ENCODE measurements around the gene CPSF2.

The CPSF2 gene

DNA sequence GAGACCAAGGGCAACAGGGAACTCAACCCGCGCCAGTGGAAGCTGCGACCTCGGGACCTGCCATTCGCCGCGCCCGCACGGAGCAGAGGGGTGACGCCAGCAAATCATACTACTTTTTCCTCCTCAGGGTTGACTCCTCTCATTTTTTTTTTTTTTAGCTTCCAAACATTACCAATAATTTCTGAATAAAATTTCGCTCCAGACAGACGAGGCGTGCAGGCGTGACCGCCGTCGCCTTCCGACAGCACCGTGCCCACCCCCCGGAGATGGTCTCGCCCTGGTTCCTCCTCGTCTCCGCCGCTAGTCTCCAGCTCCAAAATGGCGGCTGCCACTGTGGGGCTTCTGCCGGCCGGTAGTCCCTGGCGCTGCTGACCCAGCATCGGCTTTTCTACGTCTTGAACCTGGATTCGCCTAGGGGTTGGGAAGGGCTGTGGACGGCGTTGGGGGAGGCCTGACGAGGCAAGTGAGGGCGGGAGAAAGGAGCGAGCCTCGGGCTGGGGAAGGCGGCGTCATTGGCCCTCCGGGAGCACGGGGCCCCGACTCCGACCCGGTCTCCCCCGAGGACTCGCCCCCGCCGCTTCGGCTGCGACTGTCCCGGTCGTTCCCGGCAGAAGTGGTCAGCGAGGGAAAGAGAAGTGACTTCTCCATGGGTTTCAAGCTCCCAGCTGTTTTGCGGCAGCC lies at the start of gene CPSF2, which contains the start of gene NDUFB1:
Gene CPSF2 (plus strand): TSS at position 300 of the 681 bp plus-strand sequence. CDS start 9,016 bp downstream, outside the sequence.
Gene NDUFB1 (minus strand): TSS at position 37 of the 681 bp plus-strand sequence. CDS start 4,069 bp downstream, outside the sequence.
- DNase-seq (ENCODE audit: low read depth), result peak; percentile 37

DNA sequence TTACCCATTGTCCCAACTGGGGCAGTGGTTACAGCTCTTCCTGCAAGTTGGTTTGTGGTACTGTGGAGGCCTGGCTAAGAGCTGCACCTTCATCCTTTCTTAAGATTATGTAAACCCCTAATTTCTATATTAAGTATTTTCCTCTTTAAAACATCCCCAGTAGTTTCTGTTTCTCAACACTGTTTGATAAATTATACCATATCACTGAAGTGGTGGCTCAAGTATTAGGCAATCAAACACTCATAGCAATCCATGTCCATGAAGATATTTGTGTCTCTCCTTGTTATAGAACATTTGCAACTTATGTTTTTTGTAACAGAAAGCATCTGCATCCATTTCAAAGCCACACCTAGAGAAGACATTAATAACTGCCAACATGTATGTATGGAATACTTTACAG lies 47.2 kb upstream of the CPSF2 start:
- DNase-seq (ENCODE audit: low read depth), result no peak

GRCh38 chr14:92088494-92088893 lies 33.3 kb upstream of the CPSF2 start:
- no peak for DNase-seq (ENCODE audit: low read depth)

DNA sequence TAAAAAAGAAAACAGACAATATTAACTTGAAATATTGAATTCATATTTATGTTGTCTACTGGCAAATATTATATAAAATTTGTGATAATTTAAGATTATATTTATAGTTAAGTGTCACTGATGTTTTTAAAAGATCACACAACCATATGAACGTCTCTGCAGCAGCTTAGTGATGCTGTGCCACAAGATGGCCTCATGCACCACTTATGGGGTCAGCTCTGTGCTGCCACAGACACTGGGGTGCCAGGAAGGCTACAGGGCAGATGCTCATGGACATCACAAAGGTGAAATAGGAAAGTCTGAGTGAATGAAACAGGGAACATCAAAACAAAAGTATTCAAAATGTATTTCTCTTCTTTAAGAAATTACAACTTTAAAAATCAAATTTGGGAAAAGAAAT lies 28.4 kb upstream of the CPSF2 start:
- DNase-seq (ENCODE audit: low read depth), result no peak

DNA sequence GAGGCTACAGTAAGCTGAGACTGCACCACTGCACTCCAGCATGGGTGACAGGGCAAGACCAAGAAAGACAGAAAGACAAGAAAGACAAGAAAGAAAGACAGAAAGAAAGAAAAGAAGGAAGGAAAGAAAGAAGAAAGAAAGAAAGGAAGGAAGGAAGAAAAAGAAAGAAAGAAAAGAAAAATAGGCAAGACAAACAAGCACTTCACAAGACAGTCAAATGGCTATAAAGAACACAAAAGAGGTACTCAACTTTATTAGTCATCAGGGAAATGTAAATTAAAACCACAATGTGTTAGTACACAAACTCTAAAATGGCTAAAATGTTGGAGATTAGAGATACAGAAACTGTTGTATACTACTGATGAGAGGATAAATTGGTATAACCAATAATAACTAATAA lies 22.0 kb upstream of the CPSF2 start:
- DNase-seq (ENCODE audit: low read depth), result no peak

DNA sequence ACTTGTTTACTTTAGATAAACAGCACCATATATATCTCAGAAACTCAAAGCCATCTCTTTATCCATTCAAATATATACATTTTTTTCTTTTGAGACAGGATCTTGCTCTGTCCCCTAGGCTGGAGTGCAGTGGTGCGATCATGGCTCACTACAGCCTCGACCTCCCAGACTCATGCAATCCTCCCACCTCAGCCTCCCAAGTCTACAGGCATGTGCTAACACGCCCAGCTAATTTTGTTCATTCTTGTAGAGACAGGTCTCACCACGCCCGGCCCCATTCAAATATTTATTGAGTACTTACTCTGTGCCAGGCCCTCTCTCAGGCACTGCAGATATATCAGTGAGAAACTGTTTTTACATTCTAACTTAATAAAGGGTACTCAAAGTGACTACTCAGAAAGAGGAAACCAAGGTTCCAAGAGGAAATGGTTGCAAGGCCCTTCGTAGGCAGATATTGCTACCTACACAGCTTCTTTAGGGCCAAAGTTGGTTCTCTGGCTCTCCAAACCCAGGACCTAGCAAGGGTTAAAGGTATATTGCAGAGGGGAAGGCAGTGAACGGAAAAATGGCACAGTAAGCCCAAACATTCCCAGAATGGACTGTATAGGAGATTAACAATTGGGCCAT lies 18.3 kb upstream of the CPSF2 start:
- no peak for DNase-seq (ENCODE audit: low read depth)

DNA sequence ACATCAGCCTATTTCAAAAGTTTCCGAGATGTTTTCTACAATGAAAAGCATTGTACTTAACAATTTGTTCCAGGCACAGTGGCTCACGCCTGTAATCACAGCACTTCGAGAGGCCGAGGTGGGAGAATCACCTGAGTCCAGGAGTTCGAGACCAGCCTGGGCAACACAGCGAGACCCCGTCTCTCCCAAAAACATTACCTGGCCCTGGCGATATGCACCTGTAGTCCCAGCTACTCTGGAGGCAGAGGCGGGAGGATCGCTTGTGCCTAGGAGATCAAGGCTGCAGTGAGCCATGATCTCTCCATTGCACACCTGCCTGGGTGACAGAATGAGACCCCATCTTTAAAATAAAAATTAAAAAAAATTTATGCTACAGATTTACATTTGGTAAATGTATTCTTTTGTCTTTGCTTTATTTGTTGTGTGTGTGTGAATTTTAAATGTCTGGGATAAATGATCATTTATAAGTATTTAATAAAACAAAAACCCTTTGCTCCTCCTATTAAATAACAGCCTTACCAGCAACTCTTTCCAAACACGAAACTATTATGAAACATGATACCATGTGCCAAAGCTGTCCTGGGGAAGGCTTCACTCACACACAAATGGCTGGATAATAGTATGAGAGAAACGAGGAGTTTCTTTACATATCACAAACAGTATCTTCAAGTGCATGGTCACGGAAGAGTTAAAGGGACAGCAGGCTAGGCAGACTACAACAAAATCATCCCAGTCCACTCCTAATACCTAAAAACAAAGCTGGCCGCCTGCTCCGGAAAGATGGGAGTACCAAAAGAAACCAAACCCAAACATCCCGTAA lies 16.5 kb upstream of the CPSF2 start:
- peak; percentile 21 for DNase-seq (ENCODE audit: low read depth)

DNA sequence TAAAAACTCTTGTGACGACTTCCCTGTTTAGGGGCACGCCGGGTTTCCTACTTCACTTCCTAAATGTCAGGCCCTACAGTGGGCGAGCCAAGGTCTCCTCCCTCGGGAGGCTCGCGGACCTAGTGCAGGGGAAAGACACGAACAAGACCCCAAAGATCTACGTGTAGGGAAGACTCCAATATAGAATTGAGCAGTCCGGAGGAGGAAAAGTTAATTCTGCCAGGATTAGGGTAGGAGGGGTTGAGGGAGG lies 16.0 kb upstream of the CPSF2 start:
- DNase-seq (ENCODE audit: low read depth), result no peak

DNA sequence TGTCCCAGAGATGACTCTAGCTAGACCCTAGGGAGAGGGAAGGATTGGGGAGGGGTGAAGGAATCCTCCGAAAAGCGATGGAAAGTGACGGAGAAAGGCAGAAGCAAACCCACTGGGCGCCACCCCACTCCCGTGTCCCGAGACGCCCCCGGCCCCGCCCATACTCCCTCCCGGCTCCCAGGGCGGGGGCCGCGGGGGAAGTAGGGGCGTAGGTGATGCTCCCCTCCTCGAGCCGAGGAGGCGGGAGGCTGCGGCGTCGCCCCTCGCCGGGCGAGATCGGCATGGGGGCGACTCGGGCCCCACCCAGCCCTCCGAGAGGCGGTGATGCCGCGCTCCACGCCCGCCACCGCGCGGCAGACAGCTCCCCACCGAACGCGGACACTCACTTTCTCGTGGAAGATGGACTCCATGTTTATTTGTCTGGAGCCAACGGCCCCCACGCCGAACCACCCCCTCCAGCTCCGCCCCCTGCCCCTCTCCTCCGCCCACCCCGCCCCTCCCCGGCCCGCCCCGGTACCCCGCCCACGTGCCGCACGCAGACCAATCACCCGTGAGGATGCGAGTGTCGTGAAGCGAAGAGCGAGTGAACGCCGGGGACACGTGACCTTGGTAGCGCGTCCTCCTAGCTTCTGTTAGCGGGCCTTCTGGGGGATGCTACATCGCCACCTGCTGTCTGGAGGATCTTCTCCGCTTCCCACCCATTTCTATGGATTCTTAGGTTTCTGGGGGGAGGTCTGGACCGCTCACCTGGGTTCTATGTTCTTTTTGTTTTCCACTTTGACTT lies 15.4 kb upstream of the CPSF2 start, which contains the start of gene ATXN3:
Gene ATXN3 (minus strand): TSS at position 440 of the 784 bp plus-strand sequence. CDS start 30 bp downstream, at position 410.
- DNase-seq (ENCODE audit: low read depth), result peak; percentile 87

DNA sequence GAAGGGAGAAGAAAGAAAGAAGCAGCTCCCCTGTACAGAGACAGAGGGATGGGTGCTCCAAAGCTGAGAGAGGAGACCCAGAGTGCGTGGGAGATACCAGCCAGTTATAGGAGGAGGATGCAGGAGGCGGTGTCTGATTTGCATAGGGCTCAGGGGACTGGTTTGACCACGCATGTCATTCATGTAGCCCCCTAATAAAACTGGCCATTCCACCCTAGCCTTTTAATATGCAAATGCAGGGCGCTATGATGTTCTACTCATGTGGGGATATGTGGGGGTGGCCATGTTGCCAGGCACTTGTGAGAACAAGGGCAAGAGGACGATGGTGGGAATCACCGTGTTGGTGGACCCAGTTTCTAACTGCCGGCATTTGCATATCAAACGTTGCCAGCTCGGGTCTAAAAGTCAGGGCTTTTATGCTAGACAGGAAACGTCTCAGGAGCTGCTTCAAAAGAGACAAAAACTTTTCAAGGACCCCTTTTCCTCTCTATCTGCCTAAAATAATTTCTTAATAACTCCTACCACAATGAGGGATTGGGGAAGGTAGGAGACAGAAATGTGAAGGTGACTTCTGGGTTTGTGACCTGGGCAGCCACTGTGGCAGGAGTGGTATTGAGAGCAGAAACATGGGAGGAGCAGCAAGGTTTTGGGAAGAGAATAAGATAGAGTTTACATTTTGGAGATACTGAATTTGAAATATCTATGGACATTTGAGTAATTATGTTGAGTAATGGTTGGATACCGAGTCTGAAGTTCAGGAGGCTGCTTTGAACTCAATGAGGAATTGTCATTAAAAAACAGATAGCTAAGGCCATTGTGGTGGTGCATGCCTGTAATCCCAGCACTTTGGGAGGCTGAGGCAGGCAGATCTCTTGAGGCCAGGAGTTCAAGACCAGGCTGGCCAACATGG lies 13.2 kb upstream of the CPSF2 start:
- DNase-seq (ENCODE audit: low read depth), result no peak

GRCh38 chr14:92109490-92109889 lies 12.3 kb upstream of the CPSF2 start:
- DNase-seq (ENCODE audit: low read depth), result no peak

DNA sequence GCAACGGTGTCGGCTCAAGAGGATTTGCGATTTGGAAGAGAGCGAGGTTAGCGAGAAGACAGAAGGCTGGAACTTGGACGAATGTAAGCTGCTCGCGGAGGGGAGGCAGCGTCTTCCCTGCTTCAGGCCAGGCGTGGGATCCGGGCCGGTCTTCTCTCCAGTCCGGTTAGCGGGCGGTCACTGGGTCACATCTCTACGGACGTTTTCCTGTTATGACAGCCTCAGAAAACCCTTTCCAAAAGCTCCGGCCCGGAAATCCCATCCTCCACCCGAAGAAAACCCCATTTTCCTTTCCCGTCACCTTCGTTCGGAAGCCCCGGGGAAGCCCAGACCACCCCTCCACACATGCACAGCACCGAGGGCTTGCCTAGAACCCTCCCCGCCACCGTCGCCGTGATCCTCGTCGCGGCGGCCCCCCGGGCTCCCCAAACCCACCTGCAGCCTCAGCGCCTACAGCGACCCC lies 531 bp upstream of the CPSF2 start:
- DNase-seq (ENCODE audit: low read depth), result no peak

GRCh38 chr14:92122351-92122677 lies 545 bp downstream of the CPSF2 start:
- DNase-seq (ENCODE audit: low read depth), result no peak

DNA sequence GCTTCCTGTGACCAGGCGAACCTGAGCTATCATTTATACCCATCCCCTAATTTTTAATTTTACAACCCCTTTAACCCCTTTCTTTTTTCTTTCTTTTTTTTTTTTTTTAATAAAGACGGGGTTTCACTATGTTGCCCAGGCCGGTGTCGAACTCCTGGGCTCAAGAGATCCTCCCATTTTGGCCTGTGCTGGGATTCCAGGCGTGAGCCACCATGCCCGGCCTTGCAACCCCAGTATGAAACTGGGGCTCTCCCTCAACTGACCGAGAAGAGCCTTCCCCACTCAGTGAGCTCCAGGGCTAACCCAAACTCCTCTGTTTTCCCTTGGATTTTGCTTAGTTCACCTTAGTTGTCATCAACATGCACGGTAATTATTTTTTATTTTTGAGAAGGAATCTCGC lies 992 bp downstream of the CPSF2 start:
- no peak for DNase-seq (ENCODE audit: low read depth)

GRCh38 chr14:92134456-92134855 lies 12.7 kb downstream of the CPSF2 start:
- no peak for DNase-seq (ENCODE audit: low read depth)

- DNase-seq (ENCODE audit: low read depth), result no peak
These were observed 13.5 kb downstream of the CPSF2 start for GRCh38 chr14:92135269-92135668.

DNA sequence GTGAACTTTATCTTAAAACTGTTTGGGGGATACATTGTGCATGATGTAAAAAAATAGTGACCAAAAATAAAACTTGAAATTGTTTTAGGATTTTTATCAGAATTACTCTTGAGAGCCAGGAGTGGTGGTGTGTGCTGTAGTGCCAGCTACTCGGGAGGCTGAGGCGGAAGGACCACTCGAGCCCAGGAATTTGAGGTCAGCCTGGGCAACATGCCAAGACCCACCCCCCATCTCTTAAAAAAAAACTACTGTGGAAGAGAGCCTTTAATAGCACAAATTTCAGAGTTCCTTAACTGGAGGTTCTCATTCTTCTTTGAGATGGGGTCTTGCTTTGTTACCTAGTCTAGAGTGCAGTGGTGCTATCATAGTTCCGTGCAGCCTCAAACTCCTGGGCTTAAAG lies 21.5 kb downstream of the CPSF2 start:
- no peak for DNase-seq (ENCODE audit: low read depth)

GRCh38 chr14:92143962-92144361 lies 22.2 kb downstream of the CPSF2 start:
- DNase-seq (ENCODE audit: low read depth), result no peak

GRCh38 chr14:92144708-92145107 lies 22.9 kb downstream of the CPSF2 start:
- DNase-seq (ENCODE audit: low read depth), result no peak

- no peak for DNase-seq (ENCODE audit: low read depth)
These were observed 31.8 kb downstream of the CPSF2 start for GRCh38 chr14:92153581-92153980.

DNA sequence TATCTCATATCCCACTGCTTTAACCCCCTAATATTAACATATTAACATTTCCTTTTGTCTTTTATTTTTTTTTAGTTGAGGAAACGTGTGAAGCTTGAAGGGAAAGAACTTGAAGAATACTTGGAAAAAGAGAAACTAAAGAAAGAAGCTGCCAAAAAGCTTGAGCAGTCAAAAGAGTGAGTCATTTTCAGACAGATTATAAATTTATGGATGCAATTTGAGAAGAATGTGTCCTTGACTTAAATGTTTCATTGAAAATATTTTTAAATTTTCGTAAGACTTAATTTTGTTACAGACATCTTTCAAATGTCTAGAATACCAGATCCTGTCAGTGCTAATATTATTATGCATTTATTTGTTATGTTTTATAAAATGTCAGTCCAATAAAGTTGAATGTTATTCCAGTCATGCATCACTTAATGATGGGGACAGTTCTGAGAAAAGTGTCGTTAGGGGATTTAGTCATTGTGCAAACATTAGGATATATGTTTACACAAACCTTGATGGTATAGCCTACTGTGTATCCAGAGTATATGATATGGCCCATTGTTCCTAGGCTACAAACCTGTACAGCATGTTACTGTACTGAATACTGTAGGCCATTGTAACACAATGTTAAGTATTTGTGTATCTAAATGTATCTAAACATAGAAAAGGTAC lies 32.6 kb downstream of the CPSF2 start:
- DNase-seq (ENCODE audit: low read depth), result no peak

All from GM04503 (cell line).